ENCODE results near the gene STX12. TPM values are rescaled to one million over a fixed set of nuclear protein-coding genes. Genes with fewer than 3 reads are reported as not detected.
A peak's percentile ranks its signal among the peaks of the same experiment; 100 is the strongest.

Gene STX12
- total RNA-seq, 2 donors from 2014 or later = 49.2 to 65.0 TPM

GRCh38 chr1:27831568-27832410 is 58.8 kb downstream of the STX12 start:
- H3K4me3 ChIP-seq = peak overlapping the region; percentile 100
- H3K9ac ChIP-seq (ENCODE audit: low read depth in 2 of 2, low read length in 2 of 2) = peak overlapping the region in 1 of 2 donors; percentile 94
- TF ChIP-seq, protein P1, sequence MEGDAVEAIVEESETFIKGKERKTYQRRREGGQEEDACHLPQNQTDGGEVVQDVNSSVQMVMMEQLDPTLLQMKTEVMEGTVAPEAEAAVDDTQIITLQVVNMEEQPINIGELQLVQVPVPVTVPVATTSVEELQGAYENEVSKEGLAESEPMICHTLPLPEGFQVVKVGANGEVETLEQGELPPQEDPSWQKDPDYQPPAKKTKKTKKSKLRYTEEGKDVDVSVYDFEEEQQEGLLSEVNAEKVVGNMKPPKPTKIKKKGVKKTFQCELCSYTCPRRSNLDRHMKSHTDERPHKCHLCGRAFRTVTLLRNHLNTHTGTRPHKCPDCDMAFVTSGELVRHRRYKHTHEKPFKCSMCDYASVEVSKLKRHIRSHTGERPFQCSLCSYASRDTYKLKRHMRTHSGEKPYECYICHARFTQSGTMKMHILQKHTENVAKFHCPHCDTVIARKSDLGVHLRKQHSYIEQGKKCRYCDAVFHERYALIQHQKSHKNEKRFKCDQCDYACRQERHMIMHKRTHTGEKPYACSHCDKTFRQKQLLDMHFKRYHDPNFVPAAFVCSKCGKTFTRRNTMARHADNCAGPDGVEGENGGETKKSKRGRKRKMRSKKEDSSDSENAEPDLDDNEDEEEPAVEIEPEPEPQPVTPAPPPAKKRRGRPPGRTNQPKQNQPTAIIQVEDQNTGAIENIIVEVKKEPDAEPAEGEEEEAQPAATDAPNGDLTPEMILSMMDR (IDR thresholded peaks at IDR 0.05) = no peak
- intact Hi-C loops (cut with DNase I) = no loop called here
- no peaks in the 10 kb centered on the region for H3K9me3 ChIP-seq
- H3K4me1 ChIP-seq = peaks cover 8% of the 10 kb centered on the region
- DNase-seq = no peak
- H3K27me3 ChIP-seq = no peaks in the 10 kb centered on the region
- no peak overlapping the region for H3K27ac ChIP-seq
- no peaks in the 10 kb centered on the region for H3K36me3 ChIP-seq

DNA sequence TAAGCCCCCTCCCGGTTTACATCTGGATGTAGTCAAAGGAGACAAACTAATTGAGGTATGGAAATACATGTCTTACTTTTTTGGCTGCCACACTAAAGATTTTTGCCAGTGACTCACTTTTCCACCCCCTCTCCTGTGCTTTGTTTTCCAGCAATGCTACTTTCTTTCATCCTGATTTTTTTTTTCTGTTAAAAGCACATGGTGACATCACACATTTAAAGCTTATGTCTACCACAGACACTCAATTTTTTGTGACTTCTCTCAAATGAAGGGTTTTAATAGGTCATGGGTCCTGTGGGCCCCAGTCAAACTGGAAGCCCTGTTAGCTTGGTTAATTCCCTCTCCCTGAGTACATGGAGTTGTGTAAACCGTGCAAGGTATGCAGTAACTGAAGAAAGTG is 59.7 kb downstream of the STX12 start:
- no peak overlapping the region for H3K9ac ChIP-seq (ENCODE audit: low read depth in 2 of 2, low read length in 2 of 2)
- TF ChIP-seq, protein P1 (IDR thresholded peaks at IDR 0.05) = no peak
- H3K27ac ChIP-seq = no peak overlapping the region
- peaks cover 8% of the 10 kb centered on the region for H3K4me1 ChIP-seq
- H3K4me3 ChIP-seq = no peak overlapping the region
- no peak for DNase-seq
- H3K9me3 ChIP-seq = no peaks in the 10 kb centered on the region
- H3K27me3 ChIP-seq = no peaks in the 10 kb centered on the region
- H3K36me3 ChIP-seq = no peaks in the 10 kb centered on the region
- intact Hi-C loops (cut with DNase I) = no loop called here

DNA sequence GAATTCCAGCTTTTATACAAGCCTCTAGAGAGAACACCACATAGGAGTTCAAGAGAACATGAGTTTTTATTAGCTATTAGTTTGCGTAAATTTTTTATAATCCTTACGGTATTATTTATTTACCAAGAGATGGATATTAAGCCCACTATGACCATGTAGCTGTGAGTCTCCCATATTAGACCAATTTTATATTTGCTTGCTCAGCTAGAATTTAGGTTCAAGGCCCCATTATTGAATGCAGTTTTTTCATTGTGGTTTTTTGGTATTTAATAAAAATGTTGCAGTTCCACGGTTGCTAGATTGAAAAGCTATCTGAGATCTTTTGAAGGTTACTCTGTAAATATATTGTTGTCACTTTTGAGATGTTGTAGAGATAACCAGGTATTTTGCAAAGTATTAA is 60.5 kb downstream of the STX12 start:
- H3K4me1 ChIP-seq = peaks cover 8% of the 10 kb centered on the region
- H3K9ac ChIP-seq (ENCODE audit: low read depth in 2 of 2, low read length in 2 of 2) = no peak overlapping the region
- no peak for DNase-seq
- intact Hi-C loops (cut with DNase I) = no loop called here
- no peaks in the 10 kb centered on the region for H3K27me3 ChIP-seq
- no peak overlapping the region for H3K27ac ChIP-seq
- H3K36me3 ChIP-seq = no peaks in the 10 kb centered on the region
- H3K4me3 ChIP-seq = no peak overlapping the region
- H3K9me3 ChIP-seq = no peaks in the 10 kb centered on the region
- TF ChIP-seq, protein P1 (IDR thresholded peaks at IDR 0.05) = no peak

DNA sequence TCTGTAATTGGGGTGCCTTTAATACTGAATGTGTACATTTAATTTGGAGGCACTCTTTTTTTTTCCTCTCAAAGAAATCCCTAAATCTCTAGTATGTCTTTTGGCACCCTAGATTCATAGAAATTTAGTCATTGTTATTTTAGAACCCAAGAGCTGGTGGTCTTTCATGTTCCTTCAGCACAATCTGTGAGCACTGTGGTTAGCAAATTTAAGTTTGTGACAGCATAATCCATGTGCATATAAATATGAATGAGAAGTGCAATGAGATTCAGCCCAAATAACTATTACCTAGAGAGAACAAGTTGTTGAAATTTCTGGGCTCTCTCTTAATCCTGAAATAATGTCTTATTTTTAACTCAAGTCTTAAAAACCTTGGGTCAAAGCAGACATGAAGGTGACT is 62.0 kb downstream of the STX12 start:
- intact Hi-C loops (cut with DNase I) = no loop called here
- no peak for DNase-seq
- TF ChIP-seq, protein P1 (IDR thresholded peaks at IDR 0.05) = no peak
- Histone ChIP-seq H3K4me1 (peaks cover 8% of the 10 kb centered on the region), H3K9me3 (no peaks in the 10 kb centered on the region), H3K9ac (ENCODE audit: low read depth in 2 of 2, low read length in 2 of 2) (no peak overlapping the region), H3K27me3 (no peaks in the 10 kb centered on the region), H3K36me3 (peaks cover 9% of the 10 kb centered on the region), H3K4me3 (no peak overlapping the region), H3K27ac (no peak overlapping the region)

- Histone ChIP-seq H3K27me3 (no peaks in the 10 kb centered on the region), H3K4me1 (peaks cover 8% of the 10 kb centered on the region), H3K27ac (no peak overlapping the region), H3K9me3 (no peaks in the 10 kb centered on the region), H3K9ac (ENCODE audit: low read depth in 2 of 2, low read length in 2 of 2) (no peak overlapping the region), H3K36me3 (peaks cover 9% of the 10 kb centered on the region), H3K4me3 (no peak overlapping the region)
- TF ChIP-seq, protein P1 (IDR thresholded peaks at IDR 0.05) = no peak
- intact Hi-C loops (cut with DNase I) = no loop called here
- no peak for DNase-seq
Measured at GRCh38 chr1:27835501-27835900, 62.5 kb downstream of the STX12 start.

All from colonic mucosa (tissue), 4 donors.